ENCODE results near the gene ELMO1.

ELMO1 gene

GRCh38 chr7:36840904-36841303, 607.8 kb downstream of the ELMO1 start:
- no peak overlapping the region for H3K4me3 ChIP-seq (ENCODE audit: control insufficient read depth in 1 of 7, extremely low read depth in 1 of 7, insufficient read depth in 4 of 7, low read depth in 2 of 7, low read length in 6 of 7)
- ChIA-PET POLR2A (no interaction called here), CTCF (no interaction called here)
- no peaks in the 10 kb centered on the region for H3K9me3 ChIP-seq (ENCODE audit: control extremely low read depth in 1 of 5, control insufficient read depth in 4 of 5, insufficient read depth in 2 of 5, low read depth in 1 of 5, low read length in 4 of 5)
- H3K27ac ChIP-seq (ENCODE audit: insufficient read depth in 1 of 2, low read depth in 1 of 2, low read length in 2 of 2, poor library complexity in 1 of 2, severe bottlenecking in 2 of 2): no peak overlapping the region
- no peaks in the 10 kb centered on the region for H3K36me3 ChIP-seq (ENCODE audit: control insufficient read depth in 4 of 4, insufficient read depth in 4 of 4, low read length in 3 of 4)
- 87% methylated on average over 6 of the region's 7 CpGs for WGBS (ENCODE audit: insufficient coverage)
- no peak for DNase-seq
- H3K27me3 ChIP-seq (replicated peaks in 2 of 5; ENCODE audit: control insufficient read depth in 4 of 5, insufficient read depth in 5 of 5, low read length in 4 of 5): no peaks in the 10 kb centered on the region
- H3K4me1 ChIP-seq (ENCODE audit: control extremely low read depth in 1 of 4, control insufficient read depth in 4 of 4, insufficient read depth in 4 of 4, low read length in 3 of 4): peaks cover 0 to 2% (median 0%) of the 10 kb centered on the region in 4 experiments

GRCh38 chr7:36838616-36839225, 609.9 kb downstream of the ELMO1 start:
- H3K27me3 ChIP-seq (replicated peaks in 2 of 5; ENCODE audit: control insufficient read depth in 4 of 5, insufficient read depth in 5 of 5, low read length in 4 of 5): no peaks in the 10 kb centered on the region
- H3K4me3 ChIP-seq (ENCODE audit: control insufficient read depth in 1 of 7, extremely low read depth in 1 of 7, insufficient read depth in 4 of 7, low read depth in 2 of 7, low read length in 6 of 7): no peak overlapping the region
- peaks cover 0 to 2% (median 0%) of the 10 kb centered on the region in 4 experiments for H3K4me1 ChIP-seq (ENCODE audit: control extremely low read depth in 1 of 4, control insufficient read depth in 4 of 4, insufficient read depth in 4 of 4, low read length in 3 of 4)
- 97% methylated on average over 7 of the region's 9 CpGs for WGBS (ENCODE audit: insufficient coverage)
- H3K9me3 ChIP-seq (ENCODE audit: control extremely low read depth in 1 of 5, control insufficient read depth in 4 of 5, insufficient read depth in 2 of 5, low read depth in 1 of 5, low read length in 4 of 5): no peaks in the 10 kb centered on the region
- no peak for DNase-seq
- no peaks in the 10 kb centered on the region for H3K36me3 ChIP-seq (ENCODE audit: control insufficient read depth in 4 of 4, insufficient read depth in 4 of 4, low read length in 3 of 4)
- POLR2A ChIA-PET: no interaction called here
- H3K27ac ChIP-seq (ENCODE audit: insufficient read depth in 1 of 2, low read depth in 1 of 2, low read length in 2 of 2, poor library complexity in 1 of 2, severe bottlenecking in 2 of 2): no peak overlapping the region
- CTCF ChIA-PET: interaction anchor here (0.7 kb wide), 1 partner anchor 1100 kb away, joined by 3 read pairs; no protein-coding TSS in a partner anchor

- WGBS (ENCODE audit: insufficient coverage): 100% methylated on average over 1 of the region's 2 CpGs
- H3K4me1 ChIP-seq (ENCODE audit: control extremely low read depth in 1 of 4, control insufficient read depth in 4 of 4, insufficient read depth in 4 of 4, low read length in 3 of 4): no peaks in the 10 kb centered on the region
- DNase-seq: no peak
- ChIA-PET POLR2A (no interaction called here), CTCF (no interaction called here)
- no peak overlapping the region for H3K4me3 ChIP-seq (ENCODE audit: control insufficient read depth in 1 of 7, extremely low read depth in 1 of 7, insufficient read depth in 4 of 7, low read depth in 2 of 7, low read length in 6 of 7)
- H3K36me3 ChIP-seq (ENCODE audit: control insufficient read depth in 4 of 4, insufficient read depth in 4 of 4, low read length in 3 of 4): no peaks in the 10 kb centered on the region
- H3K27ac ChIP-seq (ENCODE audit: insufficient read depth in 1 of 2, low read depth in 1 of 2, low read length in 2 of 2, poor library complexity in 1 of 2, severe bottlenecking in 2 of 2): no peak overlapping the region
- H3K27me3 ChIP-seq (replicated peaks in 2 of 5; ENCODE audit: control insufficient read depth in 4 of 5, insufficient read depth in 5 of 5, low read length in 4 of 5): no peaks in the 10 kb centered on the region
- peaks cover 0 to 4% (median 2%) of the 10 kb centered on the region in 5 experiments for H3K9me3 ChIP-seq (ENCODE audit: control extremely low read depth in 1 of 5, control insufficient read depth in 4 of 5, insufficient read depth in 2 of 5, low read depth in 1 of 5, low read length in 4 of 5)
Observed at GRCh38 chr7:36831049-36831448, 617.6 kb downstream of the ELMO1 start.

- Histone ChIP-seq H3K9me3 (ENCODE audit: control extremely low read depth in 1 of 5, control insufficient read depth in 4 of 5, insufficient read depth in 2 of 5, low read depth in 1 of 5, low read length in 4 of 5) (peaks cover 0 to 4% (median 2%) of the 10 kb centered on the region in 5 experiments), H3K4me3 (ENCODE audit: control insufficient read depth in 1 of 7, extremely low read depth in 1 of 7, insufficient read depth in 4 of 7, low read depth in 2 of 7, low read length in 6 of 7) (no peak overlapping the region), H3K27ac (ENCODE audit: insufficient read depth in 1 of 2, low read depth in 1 of 2, low read length in 2 of 2, poor library complexity in 1 of 2, severe bottlenecking in 2 of 2) (no peak overlapping the region), H3K27me3 (replicated peaks in 2 of 5; ENCODE audit: control insufficient read depth in 4 of 5, insufficient read depth in 5 of 5, low read length in 4 of 5) (no peaks in the 10 kb centered on the region), H3K4me1 (ENCODE audit: control extremely low read depth in 1 of 4, control insufficient read depth in 4 of 4, insufficient read depth in 4 of 4, low read length in 3 of 4) (no peaks in the 10 kb centered on the region), H3K36me3 (ENCODE audit: control insufficient read depth in 4 of 4, insufficient read depth in 4 of 4, low read length in 3 of 4) (no peaks in the 10 kb centered on the region)
- DNase-seq: no peak
- ChIA-PET CTCF (no interaction called here), POLR2A (no interaction called here)
- WGBS (ENCODE audit: insufficient coverage): 98% methylated on average over 6 of the region's 8 CpGs
Observed at GRCh38 chr7:36827726-36828703, 620.6 kb downstream of the ELMO1 start.

- ChIA-PET CTCF (no interaction called here), POLR2A (no interaction called here)
- WGBS (ENCODE audit: insufficient coverage): 100% methylated on average over 4 of the region's 4 CpGs
- Histone ChIP-seq H3K4me3 (ENCODE audit: control insufficient read depth in 1 of 7, extremely low read depth in 1 of 7, insufficient read depth in 4 of 7, low read depth in 2 of 7, low read length in 6 of 7) (no peak overlapping the region), H3K27ac (ENCODE audit: insufficient read depth in 1 of 2, low read depth in 1 of 2, low read length in 2 of 2, poor library complexity in 1 of 2, severe bottlenecking in 2 of 2) (no peak overlapping the region), H3K9me3 (ENCODE audit: control extremely low read depth in 1 of 5, control insufficient read depth in 4 of 5, insufficient read depth in 2 of 5, low read depth in 1 of 5, low read length in 4 of 5) (peaks cover 0 to 2% (median 0%) of the 10 kb centered on the region in 5 experiments), H3K27me3 (replicated peaks in 2 of 5; ENCODE audit: control insufficient read depth in 4 of 5, insufficient read depth in 5 of 5, low read length in 4 of 5) (no peaks in the 10 kb centered on the region), H3K36me3 (ENCODE audit: control insufficient read depth in 4 of 4, insufficient read depth in 4 of 4, low read length in 3 of 4) (no peaks in the 10 kb centered on the region), H3K4me1 (ENCODE audit: control extremely low read depth in 1 of 4, control insufficient read depth in 4 of 4, insufficient read depth in 4 of 4, low read length in 3 of 4) (no peaks in the 10 kb centered on the region)
- DNase-seq: no peak
Observed at GRCh38 chr7:36825501-36825900, 623.2 kb downstream of the ELMO1 start.

GRCh38 chr7:36823353-36823752, 625.3 kb downstream of the ELMO1 start:
- Histone ChIP-seq H3K9me3 (ENCODE audit: control extremely low read depth in 1 of 5, control insufficient read depth in 4 of 5, insufficient read depth in 2 of 5, low read depth in 1 of 5, low read length in 4 of 5) (no peaks in the 10 kb centered on the region), H3K4me3 (ENCODE audit: control insufficient read depth in 1 of 7, extremely low read depth in 1 of 7, insufficient read depth in 4 of 7, low read depth in 2 of 7, low read length in 6 of 7) (no peak overlapping the region), H3K27ac (ENCODE audit: insufficient read depth in 1 of 2, low read depth in 1 of 2, low read length in 2 of 2, poor library complexity in 1 of 2, severe bottlenecking in 2 of 2) (no peak overlapping the region), H3K27me3 (replicated peaks in 2 of 5; ENCODE audit: control insufficient read depth in 4 of 5, insufficient read depth in 5 of 5, low read length in 4 of 5) (no peaks in the 10 kb centered on the region), H3K36me3 (ENCODE audit: control insufficient read depth in 4 of 4, insufficient read depth in 4 of 4, low read length in 3 of 4) (no peaks in the 10 kb centered on the region), H3K4me1 (ENCODE audit: control extremely low read depth in 1 of 4, control insufficient read depth in 4 of 4, insufficient read depth in 4 of 4, low read length in 3 of 4) (no peaks in the 10 kb centered on the region)
- DNase-seq: no peak
- CTCF ChIA-PET: no interaction called here
- POLR2A ChIA-PET: no interaction called here
- WGBS (ENCODE audit: insufficient coverage): 99% methylated on average over 7 of the region's 9 CpGs

- Histone ChIP-seq H3K36me3 (ENCODE audit: control insufficient read depth in 4 of 4, insufficient read depth in 4 of 4, low read length in 3 of 4) (no peaks in the 10 kb centered on the region), H3K9me3 (ENCODE audit: control extremely low read depth in 1 of 5, control insufficient read depth in 4 of 5, insufficient read depth in 2 of 5, low read depth in 1 of 5, low read length in 4 of 5) (no peaks in the 10 kb centered on the region), H3K4me1 (ENCODE audit: control extremely low read depth in 1 of 4, control insufficient read depth in 4 of 4, insufficient read depth in 4 of 4, low read length in 3 of 4) (no peaks in the 10 kb centered on the region), H3K4me3 (ENCODE audit: control insufficient read depth in 1 of 7, extremely low read depth in 1 of 7, insufficient read depth in 4 of 7, low read depth in 2 of 7, low read length in 6 of 7) (no peak overlapping the region), H3K27ac (ENCODE audit: insufficient read depth in 1 of 2, low read depth in 1 of 2, low read length in 2 of 2, poor library complexity in 1 of 2, severe bottlenecking in 2 of 2) (no peak overlapping the region), H3K27me3 (replicated peaks in 2 of 5; ENCODE audit: control insufficient read depth in 4 of 5, insufficient read depth in 5 of 5, low read length in 4 of 5) (no peaks in the 10 kb centered on the region)
- POLR2A ChIA-PET: no interaction called here
- CTCF ChIA-PET: no interaction called here
- no peak for DNase-seq
Observed at GRCh38 chr7:36821617-36822016, 627.0 kb downstream of the ELMO1 start.
